ENCODE data around the gene SFTPA2. TPM values are rescaled to one million over a fixed set of nuclear protein-coding genes. Genes with fewer than 3 reads are reported as not detected.
A peak's percentile ranks its signal among the peaks of the same experiment; 100 is the strongest.
"Not testable (repeated sequence)": the region's sequence is repeated elsewhere in the genome, so short reads cannot be mapped to it uniquely, and the experiment has no call there.

SFTPA2 gene
- 0.35 TPM for total RNA-seq
- long read RNA-seq: 0 reads

DNA sequence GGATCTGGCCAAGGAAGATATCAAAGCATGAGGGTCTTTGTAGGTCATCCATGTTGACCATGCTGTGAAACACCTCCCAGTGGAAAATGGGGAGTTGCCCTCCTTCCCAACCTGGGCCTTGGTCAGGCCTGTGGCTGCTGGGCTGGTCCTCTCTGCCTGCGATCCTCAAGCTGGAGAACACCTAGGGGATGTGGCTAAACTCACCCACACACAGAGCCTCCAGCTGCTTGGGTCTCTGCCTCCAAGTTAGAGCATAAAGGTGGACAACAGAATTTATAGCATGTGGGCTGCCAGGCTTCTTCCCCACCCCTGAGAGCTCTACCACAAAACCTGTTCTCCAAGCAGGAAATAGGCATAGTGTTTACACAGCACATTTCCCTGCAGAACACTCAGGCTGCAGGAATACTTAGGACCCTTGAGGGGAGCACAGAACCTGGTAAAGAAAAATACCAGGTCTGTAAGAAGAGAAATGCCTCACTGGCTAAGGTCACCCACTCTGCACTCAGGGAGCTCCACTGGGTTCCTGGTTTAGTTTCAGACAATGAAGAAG, at the start of gene SFTPA2:
SFTPA2 (minus strand) TSS at position 248 of the 550 bp plus-strand sequence. CDS start 924 bp downstream, outside the sequence.
- ATAC-seq (no peak), DNase-seq (no peak)
- intact Hi-C loops (cut with micrococcal nuclease): no loop called here

DNA sequence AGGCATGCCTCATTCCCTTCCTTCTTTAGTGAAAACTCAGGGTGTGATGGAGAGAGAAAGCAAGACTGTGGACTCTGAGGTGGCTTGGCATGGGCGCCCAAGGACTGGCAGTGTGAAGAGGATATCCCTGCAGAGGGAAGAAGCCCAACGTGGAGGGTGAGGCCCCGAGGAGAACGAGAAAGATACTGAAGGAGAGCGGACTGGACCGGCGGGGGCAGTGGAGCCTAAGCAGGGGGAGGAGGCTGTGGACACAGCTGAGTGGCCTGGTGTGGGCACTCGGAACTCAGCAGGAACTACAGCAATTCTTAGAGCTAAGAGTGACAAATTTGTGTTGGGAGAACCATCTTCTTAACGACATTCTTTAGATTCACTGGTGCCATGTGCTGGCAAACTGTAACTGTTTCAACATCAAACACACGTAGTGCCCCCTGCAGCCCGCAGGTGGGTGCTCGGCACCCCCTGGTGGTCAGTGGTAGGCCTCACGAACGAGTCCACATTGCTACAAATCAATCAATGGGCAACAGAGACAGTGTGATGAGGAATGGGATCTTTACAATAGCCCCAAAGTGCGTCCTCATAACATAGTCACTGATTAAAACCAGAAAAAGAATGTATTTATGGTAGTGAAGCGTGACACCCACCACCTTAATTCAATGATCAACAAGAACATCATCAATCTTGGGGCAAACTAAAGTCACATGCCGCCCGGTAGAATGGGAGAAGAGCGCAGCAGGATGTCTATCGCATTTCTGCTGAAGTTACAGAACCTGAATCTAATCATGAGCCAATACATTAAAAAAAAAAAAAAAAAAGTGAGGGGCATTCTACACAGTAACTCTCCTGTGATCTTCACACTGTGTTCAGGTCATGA, 48.5 kb upstream of the SFTPA2 start:
- intact Hi-C loops (cut with micrococcal nuclease): no loop called here
- peak; percentile 54 for DNase-seq
- ATAC-seq: peak; percentile 33

DNA sequence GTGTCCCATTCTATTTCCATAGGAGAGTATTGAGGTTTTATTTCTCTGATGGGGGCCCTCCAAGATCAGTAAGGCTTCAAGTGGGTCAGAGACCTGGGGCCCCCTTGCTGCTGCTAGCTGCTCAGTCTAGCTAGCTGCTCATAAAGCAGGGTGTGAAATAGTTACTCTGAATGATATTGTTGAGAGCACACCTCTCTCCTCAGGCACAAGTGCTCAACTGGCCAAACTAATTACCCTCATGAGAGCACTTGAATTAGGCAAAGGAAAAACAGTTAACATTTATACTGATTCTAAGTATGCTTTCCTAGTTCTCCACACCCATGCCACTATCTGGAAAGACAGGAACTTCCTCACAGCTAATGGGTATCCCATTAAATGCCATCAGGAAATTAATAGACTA, 45.1 kb upstream of the SFTPA2 start:
- ATAC-seq: no peak
- intact Hi-C loops (cut with micrococcal nuclease): no loop called here
- DNase-seq: no peak

DNA sequence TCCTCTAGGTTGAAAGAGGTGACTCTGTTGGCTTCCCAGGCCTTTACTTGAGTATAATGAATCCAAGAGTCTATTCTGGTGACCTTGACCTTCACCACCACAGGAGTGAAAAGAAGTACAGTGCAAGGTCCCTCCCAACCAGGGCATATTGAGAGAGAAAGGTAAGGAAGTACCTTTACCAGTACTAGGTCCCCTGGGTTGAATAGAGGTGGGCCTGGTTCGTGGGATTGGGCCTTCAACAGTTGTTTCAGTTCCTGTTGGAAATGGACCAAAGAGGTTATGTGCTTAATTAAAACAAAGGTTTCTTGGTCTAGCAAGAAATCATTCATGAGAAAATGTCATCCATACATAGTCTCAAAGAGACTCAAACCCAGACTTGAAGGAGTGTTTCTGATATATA, 44.1 kb upstream of the SFTPA2 start:
- no peak for DNase-seq
- ATAC-seq: no peak
- intact Hi-C loops (cut with micrococcal nuclease): no loop called here

DNA sequence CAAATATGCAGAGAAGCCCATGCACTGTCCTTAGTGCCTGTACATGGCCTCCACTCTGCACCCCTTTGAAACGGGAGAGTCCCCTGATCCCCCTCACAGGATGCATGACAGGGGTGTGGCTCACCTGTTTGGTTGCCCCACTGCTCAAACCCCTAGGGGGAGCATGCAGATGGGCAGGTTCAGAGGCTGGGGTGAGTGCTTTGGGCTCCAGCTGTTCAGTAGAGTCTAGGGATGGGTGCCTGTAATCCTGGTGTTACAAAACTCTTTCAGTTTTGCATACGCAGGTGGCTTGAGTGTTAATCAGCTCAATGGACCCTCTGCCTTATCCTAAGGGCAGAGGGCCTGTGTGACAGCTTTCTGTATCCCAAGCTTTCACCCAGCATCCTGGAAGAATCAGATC, 42.7 kb upstream of the SFTPA2 start:
- ATAC-seq (no peak), DNase-seq (no peak)
- intact Hi-C loops (cut with micrococcal nuclease): no loop called here

DNA sequence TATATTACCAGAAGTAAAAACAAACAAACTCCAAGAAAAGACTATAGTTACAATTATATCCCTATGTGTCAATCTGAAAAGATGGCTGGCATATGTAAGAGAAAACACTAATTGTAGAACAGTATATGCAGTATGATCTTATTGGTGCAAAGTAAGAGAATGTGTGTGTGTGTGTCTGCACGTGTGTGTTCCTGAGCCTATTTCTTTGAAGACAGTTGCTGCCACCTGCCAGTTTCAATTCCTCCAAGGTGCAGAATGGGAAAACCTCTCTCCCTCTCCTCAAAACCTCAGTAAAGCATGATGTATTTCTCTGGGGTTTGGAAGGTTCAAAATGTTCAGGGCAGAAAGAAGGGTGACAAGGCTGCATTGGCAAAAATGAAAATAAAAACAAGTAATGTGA, 41.7 kb upstream of the SFTPA2 start:
- ATAC-seq: no peak
- intact Hi-C loops (cut with micrococcal nuclease): no loop called here
- DNase-seq: no peak

DNA sequence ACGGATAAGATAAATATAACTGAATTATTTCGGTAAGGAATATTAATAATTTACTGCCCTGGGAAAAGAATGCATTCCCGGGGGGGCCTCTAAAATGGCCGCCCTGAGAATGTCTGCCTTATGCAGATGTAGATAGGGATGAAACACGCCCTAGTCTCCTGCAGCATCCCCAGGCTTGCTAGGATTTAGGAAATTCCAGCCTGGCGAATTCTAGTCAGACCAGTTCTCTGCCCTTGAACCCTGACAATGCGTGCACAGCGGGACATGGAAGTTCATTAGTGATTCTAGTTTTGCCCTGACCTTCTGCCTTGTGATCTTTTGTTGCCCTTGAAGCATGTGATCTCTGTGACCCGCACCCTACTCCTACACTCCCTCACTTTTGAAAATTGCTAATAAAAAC, 39.4 kb upstream of the SFTPA2 start:
- DNase-seq; ATAC-seq; intact Hi-C loops (cut with micrococcal nuclease): not testable (repeated sequence)

DNA sequence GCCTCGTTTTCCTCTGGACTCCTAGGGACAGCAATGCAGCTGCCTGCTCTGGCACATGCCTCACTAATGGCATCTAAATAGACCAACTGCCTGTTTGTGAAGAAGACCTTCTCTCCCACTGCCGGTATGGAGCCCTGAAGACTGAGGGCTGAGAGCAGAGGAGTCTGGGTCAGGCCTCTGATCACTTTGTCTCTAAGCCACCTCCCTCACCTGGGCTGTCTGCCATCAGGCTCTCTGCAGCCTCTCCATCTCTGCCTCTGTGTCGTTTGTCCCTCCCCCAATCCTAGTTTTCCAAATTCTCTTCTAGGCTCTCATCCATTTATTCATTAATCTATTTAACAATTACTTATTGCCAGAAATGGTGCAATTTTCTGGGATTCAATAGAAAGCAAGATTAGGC, 35.3 kb upstream of the SFTPA2 start:
- no peak for ATAC-seq
- DNase-seq: no peak
- intact Hi-C loops (cut with micrococcal nuclease): no loop called here

DNA sequence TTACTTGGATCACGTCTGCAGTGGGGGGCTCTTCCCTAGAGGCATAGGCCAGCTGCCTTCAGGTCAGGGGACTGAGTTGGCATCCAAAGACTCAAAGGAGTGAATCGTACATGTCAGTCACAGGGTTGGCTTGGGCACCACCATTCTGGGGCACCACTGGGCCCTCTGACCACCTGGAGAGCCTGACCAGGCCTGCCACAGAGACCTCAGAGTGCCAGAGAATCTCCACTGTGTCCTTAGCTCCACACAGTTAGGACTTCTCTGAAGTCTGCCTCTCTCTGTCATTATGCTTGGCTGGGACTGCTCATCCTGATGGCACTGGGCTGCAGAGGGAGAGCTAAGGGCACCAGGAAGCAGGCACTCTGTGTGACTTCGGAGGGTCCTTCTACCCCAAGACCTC, 34.4 kb upstream of the SFTPA2 start:
- ATAC-seq; DNase-seq; intact Hi-C loops (cut with micrococcal nuclease): not testable (repeated sequence)

DNA sequence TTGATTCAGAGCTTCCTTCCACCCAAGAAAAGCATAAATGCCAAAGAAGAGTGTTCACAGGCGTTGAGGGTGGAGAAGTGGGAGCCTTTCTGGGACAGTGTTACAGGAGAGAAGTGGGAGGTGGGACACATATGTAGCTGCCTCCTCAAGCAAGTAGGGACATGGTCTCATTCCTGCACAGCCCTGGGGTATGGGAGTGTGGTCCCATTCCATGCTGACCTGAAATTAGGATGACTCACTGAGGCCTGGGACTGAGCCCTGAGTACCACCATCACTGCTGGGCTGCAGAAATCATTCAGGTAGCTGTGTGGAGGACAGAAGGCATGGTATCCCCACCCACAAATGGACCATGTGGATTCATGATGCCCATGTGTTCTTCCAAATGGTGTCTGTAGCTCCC, 33.2 kb upstream of the SFTPA2 start:
- DNase-seq (no peak), ATAC-seq (no peak)
- intact Hi-C loops (cut with micrococcal nuclease): no loop called here

DNA sequence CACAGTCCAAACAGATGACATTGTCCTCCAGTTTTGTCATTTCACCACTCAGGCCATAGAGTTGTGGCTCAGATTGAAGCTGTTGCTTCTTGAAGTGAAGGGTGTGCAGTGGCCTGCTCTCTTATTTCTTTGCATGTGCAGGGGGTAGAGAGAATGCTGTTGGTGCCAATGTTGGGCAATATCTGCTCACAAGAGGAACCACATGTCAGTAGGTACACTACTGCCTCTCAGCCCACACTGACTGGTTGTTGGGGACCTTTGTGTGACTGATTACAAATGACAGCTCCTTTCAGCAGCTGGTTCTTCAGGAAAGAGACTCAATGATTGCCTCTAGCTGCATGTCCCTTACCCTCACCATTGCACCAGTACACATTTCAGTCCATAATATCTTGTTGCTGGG, 28.6 kb upstream of the SFTPA2 start:
- ATAC-seq (peak; percentile 79), DNase-seq (no peak)
- intact Hi-C loops (cut with micrococcal nuclease): no loop called here

DNA sequence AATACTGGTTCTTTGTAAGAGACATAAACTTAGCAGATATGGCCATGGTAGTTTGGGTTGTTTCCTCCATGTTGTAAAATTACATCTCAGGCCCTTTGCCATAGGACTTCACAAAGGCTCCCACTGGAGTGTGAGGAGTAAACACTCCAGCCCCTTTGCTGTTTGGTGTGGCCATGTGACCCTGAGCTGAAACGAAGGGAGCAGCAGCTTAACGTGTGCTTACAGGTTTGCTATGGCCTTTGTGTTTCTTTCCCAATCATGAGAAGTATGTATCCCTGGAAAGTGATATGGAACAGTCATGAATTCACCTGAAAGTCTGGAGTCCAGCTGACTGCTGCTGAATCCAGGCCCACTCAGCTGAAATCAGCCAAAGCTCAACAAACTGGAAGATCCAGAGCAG, 26.7 kb upstream of the SFTPA2 start:
- DNase-seq: no peak
- intact Hi-C loops (cut with micrococcal nuclease): no loop called here
- ATAC-seq: no peak

DNA sequence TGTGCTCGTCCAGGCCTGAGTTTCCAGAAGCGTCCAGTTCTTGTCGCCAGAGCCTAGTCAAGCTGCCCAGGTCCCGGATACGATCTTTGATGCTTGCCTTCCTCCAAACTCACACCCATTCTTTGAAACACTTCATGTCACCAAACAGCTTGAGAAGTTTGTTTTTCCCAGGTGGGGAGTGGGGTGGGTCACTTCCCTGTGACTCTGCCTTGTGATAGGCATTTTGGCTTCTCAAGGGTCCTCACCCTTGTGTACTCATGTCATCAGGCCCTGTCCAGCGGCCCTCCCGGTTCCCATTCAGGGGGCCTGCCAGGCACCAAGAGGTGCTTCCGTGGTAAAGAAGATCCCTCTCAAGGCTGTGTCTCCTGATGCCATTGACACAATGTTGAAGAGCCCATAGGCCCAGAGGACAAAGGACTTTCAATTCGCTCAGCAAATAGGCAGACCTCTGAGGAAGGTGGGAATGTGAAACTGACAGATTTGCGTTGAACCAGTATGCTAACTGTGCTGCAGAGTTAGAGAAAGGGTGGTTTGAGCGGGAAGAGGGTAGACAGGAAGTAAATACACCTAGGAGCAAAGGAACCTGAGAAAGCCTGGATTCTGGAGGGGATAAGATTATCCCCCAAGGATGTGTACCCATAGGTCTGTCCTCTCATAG, 25.8 kb upstream of the SFTPA2 start:
- intact Hi-C loops (cut with micrococcal nuclease): no loop called here
- DNase-seq: no peak

DNA sequence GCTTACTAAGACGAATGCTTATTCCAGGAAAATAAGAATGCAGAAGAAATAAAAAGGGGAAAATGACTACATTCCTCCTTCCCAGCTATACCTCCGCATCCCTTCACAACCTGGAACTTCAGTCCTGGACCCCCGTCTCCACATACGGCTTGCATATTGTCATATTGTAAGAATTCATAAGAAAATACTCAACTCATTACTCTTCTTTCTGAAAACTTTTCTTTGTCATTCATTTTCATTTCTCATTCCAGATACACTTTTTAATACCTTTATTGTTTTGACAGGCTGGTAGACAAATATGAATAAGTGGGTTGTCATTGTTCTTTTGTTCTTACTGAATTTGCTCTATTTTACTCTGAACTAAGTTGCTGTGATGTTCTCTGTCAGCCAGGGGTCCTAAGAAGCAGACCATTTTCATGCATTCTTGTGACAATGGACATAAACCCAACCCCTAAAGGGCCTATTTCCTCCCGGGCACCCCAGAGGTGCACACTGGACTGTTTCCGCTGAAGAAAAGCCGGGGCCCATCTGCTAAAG, 23.3 kb upstream of the SFTPA2 start:
- intact Hi-C loops (cut with micrococcal nuclease): no loop called here
- DNase-seq (no peak), ATAC-seq (no peak)

More for the DNA sequence above, 25.8 kb upstream of the SFTPA2 start:
- no peak for ATAC-seq

DNA sequence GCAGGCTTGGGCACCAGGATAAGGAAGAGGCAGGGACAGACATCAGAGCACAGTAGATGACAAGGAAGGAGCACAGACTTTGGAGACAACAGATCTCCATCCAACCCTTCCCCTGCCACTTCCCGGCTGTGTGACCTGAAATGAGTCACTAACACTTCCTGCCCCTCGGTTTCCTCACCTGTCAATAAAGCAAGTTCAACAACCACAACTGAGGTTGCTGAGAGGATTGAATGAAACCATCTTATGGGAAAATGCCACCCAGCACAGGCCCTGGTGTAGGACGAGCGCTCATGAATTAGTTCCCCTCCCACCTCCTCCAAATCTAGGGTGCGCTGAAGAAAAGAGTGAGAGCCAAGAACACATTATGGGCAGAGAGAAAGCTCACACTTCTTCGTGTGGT, 22.7 kb upstream of the SFTPA2 start:
- intact Hi-C loops (cut with micrococcal nuclease); ATAC-seq; DNase-seq: not testable (repeated sequence)

DNA sequence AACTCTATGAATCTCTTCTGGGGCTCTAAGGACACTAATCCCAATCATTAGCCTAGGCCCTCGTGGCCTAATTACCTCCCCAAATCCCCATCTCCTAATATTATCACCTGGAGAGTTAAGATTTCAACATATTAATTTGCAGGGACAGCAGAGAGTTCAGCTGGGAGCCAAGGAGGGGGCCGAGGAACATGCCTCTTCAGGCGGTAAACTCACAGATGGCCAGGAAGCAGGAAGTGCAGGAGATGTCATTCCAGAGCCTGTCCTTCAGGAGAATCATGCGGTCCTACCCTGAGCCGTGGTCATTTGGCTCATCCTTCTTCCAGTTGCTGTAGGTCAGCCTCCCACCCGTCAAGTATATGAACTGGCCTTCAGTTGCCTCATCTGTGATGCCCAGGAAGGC, 21.9 kb upstream of the SFTPA2 start:
- intact Hi-C loops (cut with micrococcal nuclease): no loop called here
- no peak for DNase-seq
- no peak for ATAC-seq

DNA sequence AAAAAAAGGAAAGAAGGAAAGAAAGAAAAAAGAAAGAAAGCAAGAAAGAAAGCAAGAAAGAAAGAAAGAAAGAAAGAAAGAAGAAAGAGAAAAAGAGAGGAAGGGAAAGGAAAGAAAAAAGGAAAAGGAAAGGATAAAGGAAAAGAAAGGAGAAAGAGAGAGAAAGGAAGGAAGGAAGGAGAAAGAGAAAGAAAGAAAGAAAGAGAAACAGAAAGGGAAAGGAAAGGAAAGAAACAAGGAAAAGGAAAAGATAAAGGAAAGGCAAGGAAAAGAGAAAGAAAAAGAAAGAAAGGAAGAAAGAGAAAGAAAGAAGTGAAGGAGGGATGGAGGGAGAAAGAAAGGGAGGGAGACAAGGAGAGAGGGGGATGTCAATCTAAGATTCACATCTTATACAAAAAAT, 20.8 kb upstream of the SFTPA2 start:
- ATAC-seq: no peak
- no peak for DNase-seq
- intact Hi-C loops (cut with micrococcal nuclease): no loop called here

DNA sequence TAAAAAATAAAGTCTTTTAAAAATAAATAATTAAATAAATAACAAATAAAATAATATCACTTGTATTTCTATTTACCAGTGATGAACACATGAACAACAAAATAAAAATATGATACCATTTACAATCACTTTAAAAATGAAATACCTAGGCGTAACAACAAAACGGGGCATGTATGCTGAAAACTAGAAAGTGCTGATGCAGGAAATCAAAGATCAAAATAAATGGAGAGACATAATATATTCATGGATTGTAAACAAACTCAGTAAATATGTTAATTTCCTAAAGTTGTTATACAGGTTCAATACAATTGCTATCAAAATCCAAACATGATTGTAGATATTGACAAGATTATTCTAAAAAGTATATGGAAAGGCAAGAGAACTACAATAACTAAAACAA, 19.2 kb upstream of the SFTPA2 start:
- ATAC-seq (no peak), DNase-seq (no peak)
- intact Hi-C loops (cut with micrococcal nuclease): no loop called here

DNA sequence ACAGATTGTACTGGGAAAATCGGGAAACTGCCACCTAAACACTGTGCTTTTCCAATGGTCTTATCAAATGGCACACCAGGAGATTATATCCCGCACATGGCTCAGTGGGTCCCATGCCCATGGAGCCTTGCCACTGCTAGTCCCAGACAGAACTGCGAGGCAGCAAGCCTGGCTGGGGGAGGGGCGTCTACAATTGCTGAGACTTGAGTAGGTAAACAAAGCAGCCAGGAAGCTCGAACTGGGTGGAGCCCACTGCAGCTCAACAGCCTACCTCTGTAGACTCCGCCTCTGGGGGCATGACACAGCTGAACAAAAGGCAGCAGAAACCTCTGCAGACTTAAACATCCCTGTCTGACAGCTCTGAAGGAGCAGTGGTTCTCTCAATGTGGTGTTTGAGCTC, 10.4 kb upstream of the SFTPA2 start:
- intact Hi-C loops (cut with micrococcal nuclease): not testable (repeated sequence)

DNA sequence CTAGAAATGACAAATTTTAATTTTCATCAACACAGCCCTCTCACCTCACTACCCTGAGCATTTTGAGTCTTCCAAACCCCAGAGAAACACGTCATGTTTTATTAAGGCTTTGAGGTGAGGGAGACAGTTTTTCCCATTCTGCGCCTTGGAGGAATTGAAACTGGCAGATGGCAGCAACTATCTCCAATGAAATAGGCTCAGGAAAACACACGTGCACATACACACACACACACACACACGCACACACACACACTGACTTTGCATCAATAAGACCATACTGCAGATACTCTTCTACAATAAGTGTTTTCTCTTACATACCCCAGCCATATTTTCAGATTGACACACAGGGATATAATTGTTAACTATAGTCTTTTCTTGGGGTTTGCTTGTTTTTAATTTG, 3.2 kb upstream of the SFTPA2 start:
- no peak for ATAC-seq
- no peak for DNase-seq
- intact Hi-C loops (cut with micrococcal nuclease): no loop called here

More for the DNA sequence above, 10.4 kb upstream of the SFTPA2 start:
- not testable (repeated sequence) for DNase-seq, ATAC-seq
